HCT116 (cell line): Measurements from ENCODE around the gene PRDX6. TPM values are rescaled to one million over a fixed set of nuclear protein-coding genes. Genes with fewer than 3 reads are reported as not detected.

Experiments used
- ATAC-seq: fragments of 200-7000 bp; cut with Tn5 transposase; 2 replicates; pipeline ENCODE4 v1.9.1; 2020; ENCODE audit warnings: mild to moderate bottlenecking, moderate library complexity
- BruUV-seq: library from RNA; stranded (reverse); fragments of 400-500 nt; replicated peaks from 2 replicates; lab custom pipeline; 2021; lab: Mats Ljungman, UMichigan
- CTCF ChIA-PET: fragments of 300-600 bp; sonication (Branson Sonifier 250); formaldehyde crosslinking; loops from one replicate; lab custom pipeline; 2021; ENCODE audit warnings: antibody characterized with exemption; lab: Charles Lee
- POLR2A ChIA-PET: fragments of 300-600, 350-600 bp; sonication (Branson Sonifier 250); formaldehyde crosslinking; loops from one replicate; lab custom pipeline; 2021; ENCODE audit warnings: antibody characterized with exemption; lab: Charles Lee
- RAD21 ChIA-PET, 2 experiments: fragments of 300-600 bp; sonication (Branson Sonifier 250); formaldehyde crosslinking; loops; one replicate each; lab custom pipeline; 2023; ENCODE audit warnings: low total read pairs in 2 of 2; ENCODE audit not compliant: uncharacterized antibody in 2 of 2, unreplicated experiment in 2 of 2, low non-redundant PET in 1 of 2; lab: Charles Lee
- DNase-seq: peaks from one replicate; pipeline ENCODE4 v3.0.0-alpha.2; 2010; ENCODE audit warnings: low read depth, low spot score
- H2AFZ ChIP-seq: fragments of 200-600 bp; shearing (Covaris generic), sonication (generic); 2 replicates; pipeline ENCODE4 v1.6.1; 2017; ENCODE audit warnings: low read depth, mixed run types, mixed read lengths, antibody characterized with exemption, low read length; ENCODE audit not compliant: poor library complexity, severe bottlenecking
- H3K27ac ChIP-seq: 2 replicates; pipeline ENCODE4 v1.5.1; 2012; ENCODE audit warnings: low read depth, low read length
- H3K27me3 ChIP-seq: fragments of 200-600 bp; sonication (generic); 2 replicates; pipeline ENCODE4 v1.6.1; 2016; ENCODE audit warnings: mixed run types, low read length, mixed read lengths; ENCODE audit not compliant: insufficient read depth
- H3K36me3 ChIP-seq, 2 experiments: fragments of 200-500 bp in 1 of 2; fragments of 200-600 bp in 1 of 2; sonication (Bioruptor generic) in 1 of 2; sonication (generic) in 1 of 2; 2 replicates each; pipeline versions ENCODE4 v1.5.1 to v1.6.1; 2014 to 2016; ENCODE audit warnings: low read length in 2 of 2, inconsistent platforms in 1 of 2, mixed read lengths in 1 of 2, mixed run types in 1 of 2; ENCODE audit not compliant: insufficient read depth in 2 of 2, control insufficient read depth in 1 of 2
- H3K4me1 ChIP-seq, 2 experiments: fragments of 200-600 bp in 1 of 2; sonication (generic) in 1 of 2; 2 replicates each; pipeline versions ENCODE4 v1.5.1 to v1.6.1; 2012 to 2017; ENCODE audit warnings: low read length in 2 of 2, inconsistent platforms in 1 of 2, mild to moderate bottlenecking in 1 of 2, mixed read lengths in 1 of 2, mixed run types in 1 of 2, moderate library complexity in 1 of 2; ENCODE audit not compliant: insufficient read depth in 2 of 2, control insufficient read depth in 1 of 2
- H3K4me2 ChIP-seq: fragments of 200-600 bp; sonication (generic); 2 replicates; pipeline ENCODE4 v1.6.1; 2017; ENCODE audit warnings: mixed run types, low read length, mixed read lengths
- H3K4me3 ChIP-seq, 2 experiments: fragments of 200-600 bp in 1 of 2; sonication (generic) in 1 of 2; replicated peaks in 1 of 2; 2 replicates each; pipeline ENCODE4 v1.5.1; 2011 to 2016; ENCODE audit warnings: low read length in 2 of 2, control low read depth in 1 of 2, low read depth in 1 of 2, mild to moderate bottlenecking in 1 of 2, mixed read lengths in 1 of 2, mixed run types in 1 of 2
- H3K79me2 ChIP-seq: fragments of 200-600 bp; sonication (generic); 2 replicates; pipeline ENCODE4 v1.6.1; 2017; ENCODE audit warnings: mild to moderate bottlenecking, mixed run types, low read length, moderate library complexity, mixed read lengths; ENCODE audit not compliant: insufficient read depth
- H3K9ac ChIP-seq: fragments of 200-600 bp; sonication (generic); 2 replicates; pipeline ENCODE4 v1.6.1; 2016; ENCODE audit warnings: low read length, mixed read lengths
- H3K9me2 ChIP-seq: fragments of 200-600 bp; sonication (generic), shearing (Covaris generic); 2 replicates; pipeline ENCODE4 v1.6.1; 2017; ENCODE audit warnings: mixed run types, mild to moderate bottlenecking, moderate library complexity; ENCODE audit not compliant: insufficient read depth
- H3K9me3 ChIP-seq, 2 experiments: fragments of 200-500 bp in 1 of 2; fragments of 200-600 bp in 1 of 2; sonication (Bioruptor generic) in 1 of 2; sonication (generic) in 1 of 2; 2 replicates each; pipeline ENCODE4 v1.6.1; 2014 to 2017; ENCODE audit warnings: low read length in 2 of 2, mixed read lengths in 2 of 2, inconsistent platforms in 1 of 2, low read depth in 1 of 2, mild to moderate bottlenecking in 1 of 2, mixed run types in 1 of 2, moderate library complexity in 1 of 2; ENCODE audit not compliant: control insufficient read depth in 1 of 2, insufficient read depth in 1 of 2
- H4K20me1 ChIP-seq: fragments of 200-600 bp; sonication (generic), shearing (Covaris generic); 2 replicates; pipeline ENCODE4 v1.6.1; 2017; ENCODE audit warnings: mixed run types, mild to moderate bottlenecking, moderate library complexity; ENCODE audit not compliant: insufficient read depth
- CBX3 ChIP-seq: IDR thresholded peaks from 2 replicates; pipeline ENCODE4 v1.6.1; 2012; ENCODE audit warnings: low read depth
- CTCF ChIP-seq, 3 experiments: fragments of 200-600 bp in 1 of 3; sonication (generic) in 1 of 3; IDR thresholded peaks in 2 of 3; conservative IDR thresholded peaks in 1 of 3; 2 replicates each; pipeline ENCODE4 v1.5.1; 2012 to 2017; ENCODE audit warnings: low read depth in 2 of 3, low read length in 2 of 3, antibody characterized with exemption in 1 of 3, borderline replicate concordance in 1 of 3, control low read depth in 1 of 3, mild to moderate bottlenecking in 1 of 3, mixed read lengths in 1 of 3, mixed run types in 1 of 3, moderate library complexity in 1 of 3; ENCODE audit not compliant: insufficient read depth in 1 of 3
- EGR1 ChIP-seq: IDR thresholded peaks from 2 replicates; pipeline ENCODE4 v1.6.1; 2012; ENCODE audit warnings: low read depth
- ELF1 ChIP-seq: IDR thresholded peaks from 2 replicates; pipeline ENCODE4 v1.6.1; 2012; ENCODE audit warnings: low read depth, borderline replicate concordance
- JUND ChIP-seq: IDR thresholded peaks from 2 replicates; pipeline ENCODE4 v1.6.1; 2012
- POLR2A ChIP-seq: IDR thresholded peaks from 2 replicates; pipeline ENCODE4 v1.7.0; 2011; ENCODE audit warnings: borderline replicate concordance; ENCODE audit not compliant: insufficient read depth, insufficient read length; ENCODE audit errors: extremely low read depth
- SRF ChIP-seq: IDR thresholded peaks from 2 replicates; pipeline ENCODE4 v1.6.1; 2012; ENCODE audit warnings: low read depth
- TCF7L2 ChIP-seq: IDR thresholded peaks from 2 replicates; pipeline ENCODE4 v1.7.0; 2011; ENCODE audit warnings: borderline replicate concordance, inconsistent platforms; ENCODE audit not compliant: insufficient read depth, insufficient read length; ENCODE audit errors: extremely low read depth
- ZNF274 ChIP-seq: fragments of 200-500 bp; sonication (Bioruptor generic); IDR thresholded peaks from 2 replicates; pipeline ENCODE4 v1.6.1; 2014; ENCODE audit warnings: mild to moderate bottlenecking, low read depth, low read length, inconsistent platforms
- intact Hi-C: fragments of 100-400 bp; cut with micrococcal nuclease; formaldehyde crosslinking; loops from 2 replicates; pipeline ENCODE4 v1.10.0; 2022
- total RNA-seq: library from RNA; stranded (reverse); gene quantifications from one replicate; pipeline ENCODE4 v1.2.1, GENCODE V29; 2021; ENCODE audit not compliant: unreplicated experiment
- TF ChIP-seq, protein P1 (sequence below): IDR thresholded peaks from 2 replicates; pipeline ENCODE4 v1.6.1; 2012
- TF ChIP-seq, protein P2 (sequence below): IDR thresholded peaks from 2 replicates; pipeline ENCODE4 v1.6.1; 2012; ENCODE audit warnings: low read depth

Gene PRDX6
- total RNA-seq, 1 experiment from 2014 or later, result 286 TPM

- H3K27me3 ChIP-seq, result no peaks in the 10 kb centered on the region
- H3K4me1 ChIP-seq, result no peaks in the 10 kb centered on the region
- ATAC-seq (no peak), DNase-seq (no peak)
- H3K4me3 ChIP-seq, result no peak overlapping the region
- no peak overlapping the region for H3K27ac ChIP-seq
- H2AFZ ChIP-seq, result no peak overlapping the region
- no TSS peak for BruUV-seq
- H3K79me2 ChIP-seq, result no peaks in the 10 kb centered on the region
- no peaks in the 10 kb centered on the region for H4K20me1 ChIP-seq
- H3K4me2 ChIP-seq, result no peak overlapping the region
- H3K36me3 ChIP-seq, result no peaks in the 10 kb centered on the region
- no peak overlapping the region for H3K9ac ChIP-seq
- CTCF ChIA-PET, result no interaction called here
- RAD21 ChIA-PET, result no interaction called here
- intact Hi-C loops, result no loop called here
- no peaks in the 10 kb centered on the region for H3K9me3 ChIP-seq
- no peaks in the 10 kb centered on the region for H3K9me2 ChIP-seq
- no peak for TF ChIP-seq JUND
- TF ChIP-seq POLR2A, result no peak
- TF ChIP-seq SRF, result no peak
- no peak for TF ChIP-seq EGR1
- no peak for TF ChIP-seq TCF7L2
- TF ChIP-seq, protein P1, sequence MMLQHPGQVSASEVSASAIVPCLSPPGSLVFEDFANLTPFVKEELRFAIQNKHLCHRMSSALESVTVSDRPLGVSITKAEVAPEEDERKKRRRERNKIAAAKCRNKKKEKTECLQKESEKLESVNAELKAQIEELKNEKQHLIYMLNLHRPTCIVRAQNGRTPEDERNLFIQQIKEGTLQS, result no peak
- TF ChIP-seq ZNF274, result no peak
- POLR2A ChIA-PET, result no interaction called here
These were observed 38.5 kb upstream of the PRDX6 start for GRCh38 chr1:173438675-173439074.

DNA sequence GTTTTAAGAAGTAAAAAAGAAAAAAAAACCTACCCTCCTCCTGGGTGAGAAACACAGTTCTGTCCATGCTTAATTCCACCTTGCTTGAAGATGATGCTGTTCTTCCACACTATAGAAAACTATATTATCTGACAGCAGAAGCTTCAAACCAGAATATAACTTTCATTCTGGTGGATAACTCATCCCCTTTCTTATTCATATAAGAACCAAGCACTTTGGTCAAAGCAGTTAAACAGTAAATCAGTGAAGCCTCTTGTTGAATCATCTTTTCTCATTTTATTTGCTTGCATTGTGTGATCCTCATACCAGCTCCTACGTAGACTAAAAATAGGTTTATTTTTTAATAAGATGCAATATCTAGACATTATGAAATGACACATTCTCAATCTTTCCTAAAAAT is 36.7 kb upstream of the PRDX6 start:
- no peaks in the 10 kb centered on the region for H3K9me3 ChIP-seq
- H2AFZ ChIP-seq, result no peak overlapping the region
- intact Hi-C loops, result no loop called here
- TF ChIP-seq ZNF274, result no peak
- TF ChIP-seq SRF, result no peak
- TF ChIP-seq, protein P2, sequence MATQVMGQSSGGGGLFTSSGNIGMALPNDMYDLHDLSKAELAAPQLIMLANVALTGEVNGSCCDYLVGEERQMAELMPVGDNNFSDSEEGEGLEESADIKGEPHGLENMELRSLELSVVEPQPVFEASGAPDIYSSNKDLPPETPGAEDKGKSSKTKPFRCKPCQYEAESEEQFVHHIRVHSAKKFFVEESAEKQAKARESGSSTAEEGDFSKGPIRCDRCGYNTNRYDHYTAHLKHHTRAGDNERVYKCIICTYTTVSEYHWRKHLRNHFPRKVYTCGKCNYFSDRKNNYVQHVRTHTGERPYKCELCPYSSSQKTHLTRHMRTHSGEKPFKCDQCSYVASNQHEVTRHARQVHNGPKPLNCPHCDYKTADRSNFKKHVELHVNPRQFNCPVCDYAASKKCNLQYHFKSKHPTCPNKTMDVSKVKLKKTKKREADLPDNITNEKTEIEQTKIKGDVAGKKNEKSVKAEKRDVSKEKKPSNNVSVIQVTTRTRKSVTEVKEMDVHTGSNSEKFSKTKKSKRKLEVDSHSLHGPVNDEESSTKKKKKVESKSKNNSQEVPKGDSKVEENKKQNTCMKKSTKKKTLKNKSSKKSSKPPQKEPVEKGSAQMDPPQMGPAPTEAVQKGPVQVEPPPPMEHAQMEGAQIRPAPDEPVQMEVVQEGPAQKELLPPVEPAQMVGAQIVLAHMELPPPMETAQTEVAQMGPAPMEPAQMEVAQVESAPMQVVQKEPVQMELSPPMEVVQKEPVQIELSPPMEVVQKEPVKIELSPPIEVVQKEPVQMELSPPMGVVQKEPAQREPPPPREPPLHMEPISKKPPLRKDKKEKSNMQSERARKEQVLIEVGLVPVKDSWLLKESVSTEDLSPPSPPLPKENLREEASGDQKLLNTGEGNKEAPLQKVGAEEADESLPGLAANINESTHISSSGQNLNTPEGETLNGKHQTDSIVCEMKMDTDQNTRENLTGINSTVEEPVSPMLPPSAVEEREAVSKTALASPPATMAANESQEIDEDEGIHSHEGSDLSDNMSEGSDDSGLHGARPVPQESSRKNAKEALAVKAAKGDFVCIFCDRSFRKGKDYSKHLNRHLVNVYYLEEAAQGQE, result no peak
- TF ChIP-seq, protein P1, result no peak
- no peak for TF ChIP-seq ELF1
- TF ChIP-seq CTCF (IDR thresholded peaks at IDR 0.05 in 2 of 3, conservative IDR thresholded peaks at IDR 0.05 in 1 of 3; ENCODE audit: borderline replicate concordance in 1 of 3, insufficient read depth in 1 of 3, low read depth in 2 of 3, low read length in 2 of 3), result no peak
- TF ChIP-seq CBX3, result no peak
- TF ChIP-seq EGR1, result no peak
- TF ChIP-seq, all 23 proteins: peak for 0
- no peak overlapping the region for H3K4me3 ChIP-seq
- ATAC-seq (no peak), DNase-seq (no peak)
- H3K9ac ChIP-seq, result no peak overlapping the region
- H4K20me1 ChIP-seq, result no peaks in the 10 kb centered on the region
- H3K9me2 ChIP-seq, result no peaks in the 10 kb centered on the region
- H3K27ac ChIP-seq, result no peak overlapping the region
- ChIA-PET POLR2A (no interaction called here), RAD21 (no interaction called here), CTCF (interaction anchor here (1.4 kb wide), 1 partner anchor 11 kb away, joined by 3 read pairs; no protein-coding TSS in a partner anchor)
- BruUV-seq, result no TSS peak
- no peak overlapping the region for H3K4me2 ChIP-seq
- H3K27me3 ChIP-seq, result no peaks in the 10 kb centered on the region
- H3K4me1 ChIP-seq, result no peaks in the 10 kb centered on the region
- H3K79me2 ChIP-seq, result no peaks in the 10 kb centered on the region
- no peaks in the 10 kb centered on the region for H3K36me3 ChIP-seq
